Adrenal gland (tissue), 5 donors: ENCODE data around the gene POLR2H.

Experiments
- POLR2A ChIP-seq, 2 donors: fragments of 450-650 bp; IDR thresholded peaks; one replicate each; pipeline ENCODE4 v1.6.1; 2017; ENCODE audit warnings: antibody characterized with exemption in 2 of 2, mild to moderate bottlenecking in 2 of 2, moderate library complexity in 1 of 2
- TF ChIP-seq, protein P1 (sequence below), 6 experiments: fragments of 450-650 bp in 4 of 6; fragments of 200-600 bp in 2 of 6; sonication (generic) in 1 of 6; IDR thresholded peaks; 1 replicate in 5 of 6; 2 replicates in 1 of 6; pipeline versions ENCODE4 v1.5.1 to v1.8.0; 2016 to 2021; ENCODE audit warnings: antibody characterized with exemption in 6 of 6, mild to moderate bottlenecking in 2 of 6, moderate library complexity in 1 of 6
- donor health status: DM: no; HTN: no; CAD: no.

DNA sequence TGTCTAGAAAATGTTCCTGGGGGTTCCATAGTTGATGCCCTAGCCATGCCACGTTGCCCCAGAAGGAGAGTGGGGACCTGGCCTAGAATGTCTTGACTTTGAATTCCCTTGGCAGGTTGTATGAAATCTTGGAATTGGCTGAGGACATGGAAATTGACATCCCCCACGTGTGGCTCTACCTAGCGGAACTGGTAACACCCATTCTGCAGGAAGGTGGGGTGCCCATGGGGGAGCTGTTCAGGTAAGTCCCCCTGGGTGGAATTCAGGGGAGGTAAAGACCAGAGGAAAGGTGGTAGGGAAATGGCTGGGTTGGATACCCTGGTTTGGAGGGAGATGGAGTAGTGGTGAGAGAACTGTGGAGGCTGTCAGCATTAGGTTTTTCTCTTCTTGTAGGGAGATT lies 33.0 kb upstream of the POLR2H start:
- TF ChIP-seq, protein P1, sequence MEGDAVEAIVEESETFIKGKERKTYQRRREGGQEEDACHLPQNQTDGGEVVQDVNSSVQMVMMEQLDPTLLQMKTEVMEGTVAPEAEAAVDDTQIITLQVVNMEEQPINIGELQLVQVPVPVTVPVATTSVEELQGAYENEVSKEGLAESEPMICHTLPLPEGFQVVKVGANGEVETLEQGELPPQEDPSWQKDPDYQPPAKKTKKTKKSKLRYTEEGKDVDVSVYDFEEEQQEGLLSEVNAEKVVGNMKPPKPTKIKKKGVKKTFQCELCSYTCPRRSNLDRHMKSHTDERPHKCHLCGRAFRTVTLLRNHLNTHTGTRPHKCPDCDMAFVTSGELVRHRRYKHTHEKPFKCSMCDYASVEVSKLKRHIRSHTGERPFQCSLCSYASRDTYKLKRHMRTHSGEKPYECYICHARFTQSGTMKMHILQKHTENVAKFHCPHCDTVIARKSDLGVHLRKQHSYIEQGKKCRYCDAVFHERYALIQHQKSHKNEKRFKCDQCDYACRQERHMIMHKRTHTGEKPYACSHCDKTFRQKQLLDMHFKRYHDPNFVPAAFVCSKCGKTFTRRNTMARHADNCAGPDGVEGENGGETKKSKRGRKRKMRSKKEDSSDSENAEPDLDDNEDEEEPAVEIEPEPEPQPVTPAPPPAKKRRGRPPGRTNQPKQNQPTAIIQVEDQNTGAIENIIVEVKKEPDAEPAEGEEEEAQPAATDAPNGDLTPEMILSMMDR (IDR thresholded peaks at IDR 0.05) = no peak
- no peak for TF ChIP-seq POLR2A (IDR thresholded peaks at IDR 0.05)
